Fibroblast of peridontal ligament (primary cell): Measurements from ENCODE around the gene TPK1.

Source experiments
- DNase-seq: peaks from one replicate; pipeline ENCODE4 v3.0.0-alpha.2; 2010; ENCODE audit errors: extremely low read depth

The TPK1 gene

DNA sequence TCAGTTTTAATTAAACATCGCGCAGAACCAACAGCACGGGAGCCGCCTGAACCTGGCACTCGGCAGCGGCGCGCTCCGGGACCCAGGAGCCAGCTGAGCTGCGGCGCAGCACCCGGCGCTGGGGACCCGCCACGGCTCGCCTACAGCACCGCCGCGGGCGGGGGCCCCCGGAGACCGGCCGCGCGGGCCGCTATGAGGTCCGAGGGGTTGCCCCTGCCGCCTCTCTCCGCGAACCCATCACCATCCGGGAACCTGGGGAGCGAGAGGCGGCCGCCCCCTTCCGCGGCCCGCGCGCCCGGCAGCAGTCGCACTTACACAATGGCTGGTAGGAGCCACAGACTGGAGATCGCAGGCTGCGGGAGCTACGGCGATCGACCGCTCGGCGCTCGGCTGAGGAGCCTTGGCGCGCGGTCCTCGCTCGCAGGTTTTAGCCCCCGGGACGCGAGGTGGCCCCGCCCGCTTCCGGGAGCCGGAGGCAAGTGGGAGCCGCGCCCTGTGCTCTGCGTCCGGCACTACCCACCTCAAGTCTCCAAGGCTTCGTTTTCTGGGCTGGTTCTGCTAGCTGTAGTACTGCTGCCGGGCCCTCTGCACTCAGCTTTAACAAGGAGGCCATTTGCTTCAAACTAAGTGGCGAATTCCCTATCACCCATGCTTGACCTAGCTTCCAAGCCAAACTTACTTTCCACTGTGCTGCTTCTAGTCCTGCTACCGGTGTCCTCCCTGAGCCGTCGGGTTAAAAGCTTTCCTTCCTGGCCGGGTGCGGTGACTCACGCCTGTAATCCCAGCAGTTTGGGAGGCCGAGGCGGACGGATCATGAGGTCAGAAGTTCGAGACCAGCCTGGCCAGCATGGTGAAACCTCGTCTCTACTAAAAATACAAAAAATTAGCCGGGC is at the start of gene TPK1:
Gene TPK1, minus strand, starts transcription at position 402 of the 893 bp plus-strand sequence. CDS start 451 bp downstream, outside the sequence.
- peak; percentile 84 for DNase-seq

DNA sequence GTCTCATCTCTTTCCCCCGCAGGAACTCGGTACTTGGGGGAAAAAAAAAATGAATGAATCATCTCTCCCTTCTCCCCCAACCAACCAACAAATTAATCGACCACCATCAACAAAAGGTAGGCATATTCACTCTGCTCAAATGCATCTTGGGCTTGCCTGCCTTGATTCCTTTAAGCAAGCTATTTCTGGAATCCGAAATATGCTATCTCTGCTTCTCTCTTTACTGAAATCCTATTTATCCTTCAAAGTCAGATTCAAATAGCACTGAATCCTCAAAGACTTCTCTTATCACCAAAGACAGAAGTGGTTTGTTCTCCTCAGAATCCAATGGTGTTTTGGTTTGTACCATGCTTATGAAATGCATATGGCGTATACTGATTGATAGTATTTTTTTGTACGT is 49.6 kb upstream of the TPK1 start:
- no peak for DNase-seq

DNA sequence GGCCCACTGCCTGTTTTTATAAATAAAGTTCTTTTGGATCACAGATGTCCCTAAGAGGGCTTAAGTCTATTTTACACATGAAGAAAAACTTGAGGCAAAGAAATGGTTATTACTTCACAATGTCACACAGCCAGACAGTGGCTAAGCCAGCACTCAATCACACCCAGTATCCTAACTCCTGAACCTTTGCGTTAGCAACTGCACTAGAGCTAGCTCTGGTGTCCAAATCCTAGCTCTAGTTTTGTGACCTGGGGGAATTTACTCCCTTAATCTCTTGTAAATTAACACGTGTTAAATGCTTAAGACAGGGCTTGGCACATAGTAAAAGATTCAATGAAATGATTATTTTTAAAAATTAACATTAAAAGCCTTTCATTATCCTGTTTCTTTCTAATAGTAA is 49.0 kb upstream of the TPK1 start:
- DNase-seq, result no peak

DNA sequence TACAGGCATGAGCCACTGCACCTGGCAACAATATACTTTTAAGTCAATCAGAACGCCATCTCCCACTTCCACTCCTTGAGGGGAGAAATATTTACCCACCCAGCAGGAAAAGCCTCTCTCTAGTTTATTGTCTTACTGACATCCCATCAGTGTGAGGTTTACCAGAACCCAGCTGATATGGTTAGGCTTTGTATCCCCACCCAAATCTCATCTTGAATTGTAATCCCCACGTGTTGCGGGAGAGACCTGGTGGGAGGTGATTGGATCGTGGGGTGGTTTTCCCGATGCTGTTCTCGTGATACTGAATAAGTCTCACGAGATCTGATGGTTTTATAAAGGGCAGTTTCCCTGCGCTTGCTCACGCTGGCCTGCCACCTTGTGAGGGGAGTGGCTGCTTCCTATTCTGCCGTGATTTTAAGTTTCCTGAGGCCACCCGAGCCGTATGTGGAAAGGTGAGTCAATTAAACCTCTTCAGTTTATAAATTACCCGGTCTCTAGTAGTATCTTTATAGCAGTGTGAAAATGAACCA is 37.5 kb upstream of the TPK1 start:
- no peak for DNase-seq

DNA sequence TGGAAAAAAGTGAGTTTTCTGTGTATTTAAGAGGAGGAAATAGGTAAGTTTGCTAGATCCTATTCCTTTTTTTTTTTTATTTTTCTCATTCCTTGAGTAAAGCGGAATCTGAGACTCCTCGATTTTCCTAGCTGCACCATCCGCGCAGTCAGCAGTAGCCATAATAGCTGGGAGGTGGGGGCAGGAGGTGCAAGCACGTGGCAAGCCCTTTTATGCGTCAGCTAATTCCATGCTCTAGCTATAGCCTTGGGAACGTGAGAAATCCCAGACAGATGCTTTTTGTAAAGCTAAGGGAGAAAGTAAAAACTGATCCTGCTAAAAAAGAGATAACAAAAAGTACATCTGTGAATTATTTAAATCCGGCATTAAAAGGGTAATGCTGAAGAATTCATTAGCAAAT is 33.2 kb upstream of the TPK1 start:
- no peak for DNase-seq

DNA sequence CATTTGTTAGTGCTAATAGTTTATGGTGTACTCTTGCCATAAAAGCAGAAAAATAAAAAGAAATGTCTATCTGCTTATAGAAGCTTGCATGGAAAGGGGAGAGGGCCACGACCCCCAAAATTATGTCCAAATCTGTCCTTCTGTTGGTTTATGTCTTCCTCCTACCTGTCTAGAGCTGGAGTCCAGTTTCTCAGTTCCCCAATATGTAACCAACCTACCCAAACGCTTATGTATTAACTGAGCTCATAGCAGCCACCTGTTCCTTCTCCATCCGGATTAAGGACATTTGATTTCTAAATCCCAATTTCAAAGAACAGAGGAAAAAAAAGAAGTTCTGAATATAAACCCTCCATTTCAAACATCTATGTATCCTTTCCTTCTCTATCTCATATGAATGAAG is 30.3 kb upstream of the TPK1 start:
- DNase-seq, result no peak

DNA sequence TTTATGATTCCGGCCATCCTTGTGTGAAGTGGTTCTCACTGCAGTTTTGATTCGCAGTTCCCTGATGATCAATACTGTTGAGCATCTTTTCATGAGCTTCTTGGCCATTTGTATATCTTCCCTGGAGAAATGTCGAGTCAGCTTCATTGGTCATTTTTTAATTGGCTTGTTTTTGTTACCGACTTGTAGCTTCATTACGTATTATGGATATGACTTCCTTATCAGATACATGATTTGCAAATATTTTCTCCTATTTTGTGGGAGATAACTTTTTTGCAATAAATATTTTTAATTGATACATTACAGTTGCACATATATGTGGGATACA is 27.4 kb upstream of the TPK1 start:
- DNase-seq, result no peak

DNA sequence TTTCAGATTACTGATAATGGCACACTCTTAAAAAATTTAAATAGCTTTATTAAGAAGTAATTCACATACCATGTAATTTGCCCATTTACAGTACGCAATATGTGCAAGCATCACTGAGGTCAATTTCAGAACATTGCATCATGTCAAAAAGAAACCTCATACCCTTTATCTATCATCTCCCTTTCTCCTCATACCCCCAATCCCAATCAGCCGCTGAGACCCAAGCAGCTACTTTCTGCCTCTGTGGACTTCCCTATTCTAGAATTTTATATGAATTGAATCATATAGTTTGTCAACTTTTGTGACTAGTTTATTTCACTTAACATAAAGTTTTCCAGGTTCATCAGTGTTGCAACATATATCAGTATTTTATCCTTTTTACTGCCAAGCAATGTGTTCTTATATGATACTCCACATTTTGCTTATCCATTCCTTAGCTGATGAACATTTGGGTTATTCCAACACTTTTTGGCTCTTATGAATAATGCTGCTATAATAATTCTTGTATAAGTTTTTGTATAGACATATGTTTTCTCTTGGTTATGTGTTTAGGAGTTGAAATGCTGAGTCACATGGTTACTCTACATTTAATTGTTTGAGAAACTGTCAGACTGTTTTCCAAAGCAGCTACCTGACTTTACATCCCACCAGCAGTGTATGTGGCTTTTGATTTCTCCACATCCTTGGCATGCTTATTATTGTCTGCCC is 26.9 kb upstream of the TPK1 start:
- no peak for DNase-seq

DNA sequence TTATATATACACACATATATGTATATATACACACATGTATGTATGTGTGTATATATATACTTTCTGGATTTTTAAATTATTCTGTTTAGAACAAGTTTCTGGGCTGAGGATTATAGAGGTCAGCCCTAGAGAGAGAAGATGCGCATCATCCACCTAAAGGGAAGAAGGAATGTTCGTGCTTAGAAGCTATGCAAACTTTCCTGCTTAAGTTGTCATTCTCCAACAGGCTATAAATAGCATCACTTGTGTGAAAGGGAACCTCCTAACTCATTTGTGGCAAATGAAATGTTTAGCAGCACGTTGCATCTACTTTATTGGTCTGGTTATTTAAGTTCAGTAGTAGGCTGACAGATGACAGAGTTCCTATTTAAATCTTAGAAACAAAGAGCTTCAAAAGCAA is 23.9 kb upstream of the TPK1 start:
- no peak for DNase-seq

DNA sequence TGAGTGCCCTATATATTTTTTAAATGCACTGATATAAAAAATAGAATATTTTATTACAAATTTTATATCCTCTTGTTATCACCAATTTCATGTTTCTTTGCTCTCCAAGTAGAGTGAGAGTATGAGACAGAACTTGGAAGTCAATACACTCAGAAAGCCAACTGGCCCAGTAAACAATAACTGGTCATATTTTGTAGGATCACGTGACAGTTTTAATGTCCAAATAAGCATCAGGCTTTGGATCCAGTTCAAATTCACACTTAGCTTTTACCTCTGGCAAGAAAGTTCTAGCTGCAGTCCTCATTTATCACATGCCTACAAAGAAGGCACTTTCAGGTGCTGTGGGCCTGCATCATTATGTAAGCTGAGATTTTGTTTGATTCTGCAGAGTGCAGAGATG is 21.6 kb upstream of the TPK1 start:
- no peak for DNase-seq

DNA sequence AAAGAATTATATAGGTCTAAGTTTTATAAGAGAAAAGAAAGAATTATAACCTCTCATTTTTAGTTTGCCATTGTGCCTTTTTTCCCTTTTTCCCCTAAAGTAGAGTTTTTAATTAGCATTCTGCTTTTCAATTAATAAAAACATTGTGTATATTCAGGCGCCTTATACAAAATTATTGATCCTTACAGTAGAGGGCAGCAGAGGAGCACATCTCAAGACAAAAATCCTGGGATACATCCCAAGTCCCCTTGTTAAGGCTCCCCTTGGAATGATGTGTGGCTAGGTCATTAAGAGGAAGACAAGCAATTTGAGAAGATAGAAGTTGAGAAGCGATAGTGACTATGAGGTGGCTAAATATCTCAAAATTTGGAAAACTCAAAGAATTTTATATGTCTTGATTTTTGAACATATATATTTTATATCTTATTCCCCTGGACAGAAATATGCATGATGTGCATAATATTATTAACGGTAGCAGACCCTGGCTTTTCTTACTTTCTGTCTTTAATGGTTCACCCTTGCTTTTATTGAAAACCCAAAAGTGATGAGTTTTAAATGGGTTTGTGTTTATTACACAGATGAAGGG is 19.1 kb upstream of the TPK1 start:
- DNase-seq, result peak; percentile 35

DNA sequence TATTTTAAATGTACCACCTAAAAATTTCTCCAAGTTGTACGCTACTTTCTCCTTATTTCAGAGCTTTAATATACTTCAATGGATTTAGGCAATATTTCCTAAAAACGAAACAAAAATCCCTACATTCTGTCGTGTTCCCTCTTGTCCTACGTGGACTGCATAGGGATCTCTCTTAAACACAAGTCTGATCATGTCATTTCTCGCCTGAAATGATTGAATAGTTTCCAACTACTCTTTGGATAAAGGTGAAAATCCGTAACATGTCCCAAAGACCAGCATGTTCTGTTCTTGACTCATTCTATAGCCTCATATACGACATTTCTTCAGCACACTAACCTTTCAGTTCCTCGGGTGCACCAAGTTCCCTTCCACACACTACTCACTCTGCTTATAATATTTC is 17.7 kb upstream of the TPK1 start:
- no peak for DNase-seq

DNA sequence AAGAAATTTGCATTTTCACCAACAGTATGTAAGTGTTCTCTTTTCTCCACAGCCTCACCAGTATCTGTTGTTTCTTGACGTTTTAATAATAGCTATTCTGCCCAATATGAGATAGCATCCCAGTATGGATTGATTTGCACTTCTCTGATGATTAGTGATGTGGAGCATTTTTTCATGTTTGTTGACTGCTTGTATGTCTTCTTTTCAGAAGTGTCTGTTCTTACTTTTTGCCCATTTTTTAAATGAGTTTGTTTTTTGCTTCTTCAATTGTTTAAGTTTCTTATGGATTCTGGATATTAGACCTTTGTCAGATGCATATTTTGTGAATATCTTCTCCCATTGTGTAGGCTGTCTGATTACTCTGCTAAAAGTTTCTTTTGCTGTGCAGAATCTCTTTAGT is 12.2 kb upstream of the TPK1 start:
- DNase-seq, result no peak

DNA sequence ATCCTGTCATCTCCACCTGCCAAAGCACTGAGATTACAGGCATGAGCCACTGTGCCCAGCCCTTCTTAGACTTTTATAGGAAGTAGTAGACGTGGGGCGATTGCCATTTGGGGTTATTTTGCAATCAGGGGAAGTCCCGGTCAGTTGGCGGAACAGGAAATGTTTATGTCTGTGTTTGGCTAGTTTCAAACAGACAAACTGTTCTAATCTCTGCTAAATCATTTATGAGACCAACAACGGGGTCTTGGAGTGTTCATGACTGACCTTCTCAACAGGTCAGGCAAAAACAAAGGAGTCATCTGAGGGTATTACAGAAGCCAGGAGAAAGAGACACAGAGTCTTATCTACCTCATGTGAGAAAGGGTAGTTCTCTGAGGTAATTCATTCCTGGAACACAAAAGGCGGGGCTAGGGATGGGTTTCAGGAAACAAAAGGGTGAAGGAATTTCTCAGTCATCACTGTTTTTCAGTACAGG is 6.6 kb upstream of the TPK1 start:
- DNase-seq, result no peak

DNA sequence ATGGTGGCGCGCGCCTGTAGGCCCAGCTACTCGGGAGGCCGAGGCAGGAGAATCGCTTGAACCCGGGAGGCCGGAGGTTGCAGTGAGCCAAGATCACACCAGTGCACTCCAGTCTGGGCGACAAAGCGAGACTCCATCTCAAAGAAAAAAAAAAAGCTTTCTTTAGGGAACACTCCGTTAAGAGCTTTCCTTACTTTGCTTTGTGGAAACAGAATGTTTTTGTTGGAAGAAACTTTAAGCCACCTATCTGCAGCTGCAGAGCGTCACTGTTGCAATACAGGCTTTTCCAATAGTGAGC is 641 bp upstream of the TPK1 start:
- no peak for DNase-seq

DNA sequence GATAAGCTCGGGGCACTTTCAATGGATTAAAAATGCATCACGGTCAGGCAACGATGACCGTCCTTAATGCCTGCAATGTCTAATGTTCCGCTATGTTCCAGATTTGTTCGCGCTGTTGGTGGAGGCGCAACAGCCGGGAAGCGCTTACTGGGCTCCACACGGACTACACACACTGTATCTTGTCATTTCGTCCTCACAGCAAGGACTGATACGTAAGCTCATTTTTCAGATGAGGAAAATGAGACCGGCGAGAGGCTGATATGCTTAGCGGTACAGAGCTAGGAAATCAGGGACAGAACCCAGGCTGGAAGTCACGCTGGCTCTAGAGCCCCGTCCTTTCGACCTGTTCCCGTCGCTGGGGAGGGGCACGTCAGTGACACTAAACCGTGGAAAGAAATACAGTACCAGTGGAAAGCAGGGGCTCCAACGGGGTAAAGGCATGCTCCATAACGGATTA is 670 bp downstream of the TPK1 start:
- peak; percentile 52 for DNase-seq

DNA sequence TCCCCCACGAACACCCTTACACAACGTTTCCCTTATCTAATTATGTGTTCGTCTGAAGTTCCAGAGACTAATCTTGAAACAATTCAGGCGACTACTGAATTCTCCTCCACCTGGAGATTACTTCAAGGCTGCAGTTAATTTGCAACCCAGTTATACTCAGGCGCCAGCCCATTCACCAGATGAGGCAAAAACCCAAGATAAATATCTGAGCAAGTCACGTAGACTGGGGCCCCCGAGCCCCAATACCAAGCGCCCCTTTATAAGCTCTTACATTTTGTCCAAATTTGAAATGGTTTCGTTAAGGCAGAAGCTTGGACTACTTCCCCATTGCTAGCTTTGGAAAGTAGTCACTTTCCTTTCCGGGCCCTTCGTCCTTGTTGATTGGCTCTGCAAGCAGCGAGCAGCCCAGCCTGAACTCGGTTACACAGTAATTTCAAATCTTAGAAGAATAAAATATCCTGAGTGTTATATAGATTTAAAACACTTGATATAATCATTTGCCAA is 1.2 kb downstream of the TPK1 start:
- no peak for DNase-seq

DNA sequence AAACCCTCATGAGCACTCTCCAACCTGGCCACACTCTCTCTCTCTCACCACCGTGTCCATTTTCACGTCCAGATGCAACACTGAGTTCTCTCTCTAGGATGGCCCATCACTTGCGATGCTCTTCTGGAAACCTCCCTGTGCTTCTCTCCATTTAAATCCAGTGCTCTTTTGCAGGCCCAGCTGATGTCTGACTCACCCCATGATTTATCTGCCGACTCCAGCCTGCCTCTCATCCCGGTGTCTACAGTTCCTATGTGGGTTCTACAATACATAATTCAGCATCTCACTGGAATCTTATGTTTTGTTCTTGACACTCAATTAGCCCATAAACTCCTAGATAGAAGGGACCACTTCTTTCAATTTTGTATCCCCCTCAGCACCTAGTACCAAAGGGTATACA is 5.0 kb downstream of the TPK1 start:
- DNase-seq, result no peak

DNA sequence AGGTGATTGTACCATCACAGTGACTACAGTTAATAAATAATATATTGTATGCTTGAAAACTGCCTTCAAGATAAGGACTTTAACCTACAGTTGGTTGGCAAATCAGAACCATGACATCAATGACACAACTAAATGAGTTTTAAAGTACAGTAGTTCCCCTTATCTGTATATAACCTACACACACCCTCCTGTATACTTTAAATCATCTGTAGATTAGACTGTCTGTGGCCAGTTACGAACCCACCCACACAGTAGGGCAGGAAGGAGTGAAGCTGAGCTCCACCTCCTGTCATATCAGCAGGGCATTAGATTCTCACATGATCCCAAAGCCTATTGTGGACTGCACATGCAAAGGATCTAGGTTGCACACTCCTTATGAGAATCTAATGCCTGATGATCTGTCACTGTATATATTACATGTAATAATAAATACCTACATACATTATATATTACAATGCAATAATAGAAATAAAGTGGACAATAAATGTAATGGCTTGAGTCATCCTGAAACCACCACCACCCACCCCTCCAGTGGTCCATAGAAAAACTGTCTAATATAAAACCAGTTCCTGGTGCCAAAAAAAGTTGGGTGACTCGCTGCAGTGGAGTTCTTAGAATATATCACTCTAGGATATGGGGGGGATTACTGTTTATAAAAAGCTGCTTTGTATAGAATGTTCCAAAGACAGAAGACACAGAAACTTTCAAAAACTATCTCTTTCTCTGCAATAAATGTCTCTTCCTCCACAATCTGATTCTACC is 5.6 kb downstream of the TPK1 start:
- no peak for DNase-seq

DNA sequence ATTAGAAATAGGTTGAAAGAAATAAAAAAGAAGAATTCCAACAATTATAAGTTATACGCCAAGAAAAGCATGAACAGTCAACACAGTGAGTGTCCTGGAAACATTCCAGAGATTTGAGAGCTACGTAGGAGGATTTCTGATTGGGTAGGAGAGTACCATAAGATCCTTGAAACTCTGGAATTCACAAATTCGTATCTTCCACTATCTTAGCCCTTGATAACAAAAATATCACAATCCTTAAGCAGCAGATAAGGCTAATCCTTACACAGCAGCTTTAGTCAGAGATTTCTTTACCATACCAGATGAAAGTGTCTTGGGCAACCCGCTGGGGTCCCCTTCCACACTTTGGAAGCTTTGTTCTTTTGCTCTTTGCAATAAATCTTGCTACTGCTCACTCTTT is 8.2 kb downstream of the TPK1 start:
- DNase-seq, result peak; percentile 49

DNA sequence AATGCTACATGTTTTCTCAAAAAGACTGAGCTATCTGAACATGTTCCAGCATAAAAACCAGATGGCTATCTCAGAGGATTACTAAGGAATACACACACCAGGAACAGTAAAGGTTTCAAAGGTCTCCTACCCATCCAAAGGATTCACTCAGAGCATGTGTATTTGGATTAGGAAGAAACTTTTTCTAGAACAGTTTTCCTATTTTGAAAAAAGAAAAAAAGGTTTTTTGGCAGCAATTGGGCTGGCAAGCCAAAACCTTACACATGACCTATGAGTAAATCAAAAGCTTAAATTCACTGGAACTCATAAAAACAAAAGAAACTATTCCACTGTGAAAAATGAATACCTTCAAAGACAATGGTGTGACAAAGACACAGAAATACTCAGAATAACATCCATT is 9.6 kb downstream of the TPK1 start:
- DNase-seq, result peak; percentile 55

DNA sequence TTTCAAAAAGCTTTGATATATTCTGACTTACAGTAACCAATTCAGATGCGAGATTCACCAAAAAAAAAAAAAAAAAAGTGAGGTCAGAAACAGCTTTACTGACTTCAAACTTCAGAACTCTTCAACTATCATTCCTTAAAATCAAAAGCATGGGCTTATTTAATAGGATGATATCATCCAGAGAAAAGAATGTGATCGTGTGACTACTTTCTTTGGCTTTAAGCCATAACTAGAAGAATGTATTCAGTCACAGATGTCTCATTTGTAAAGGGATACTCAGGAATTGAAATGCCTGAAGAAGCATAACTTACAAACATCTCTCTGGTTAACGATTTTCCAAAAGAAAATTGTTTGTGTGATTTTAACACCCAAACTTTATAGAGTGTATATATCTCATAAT is 11.5 kb downstream of the TPK1 start:
- DNase-seq, result peak; percentile 89
